Smooth muscle cell (in vitro differentiated cells): Measurements from ENCODE around the gene CAPN8. TPM values are rescaled to one million over a fixed set of nuclear protein-coding genes. Genes with fewer than 3 reads are reported as not detected.

Experiments used
- DNase-seq: peaks from one replicate; lab custom pipeline; 2025; ENCODE audit not compliant: unreplicated experiment; lab: John Stamatoyannopoulos, UW
- H2AFZ ChIP-seq: fragments of 200-600 bp; sonication (generic); 2 replicates; pipeline ENCODE4 v1.6.0; 2016; ENCODE audit warnings: antibody characterized with exemption, low read depth, mild to moderate bottlenecking
- H3F3A ChIP-seq: fragments of 200-600 bp; sonication (generic); 2 replicates; pipeline ENCODE4 v1.6.0; 2017; ENCODE audit warnings: antibody characterized with exemption, low read depth
- H3K27ac ChIP-seq: fragments of 200-600 bp; sonication (generic); 2 replicates; pipeline ENCODE4 v1.5.1; 2016; ENCODE audit warnings: low read depth, mild to moderate bottlenecking
- H3K27me3 ChIP-seq: fragments of 200-600 bp; sonication (generic); 2 replicates; pipeline ENCODE4 v1.6.1; 2016; ENCODE audit warnings: low read depth, mild to moderate bottlenecking
- H3K36me3 ChIP-seq: fragments of 200-600 bp; sonication (generic); 2 replicates; pipeline ENCODE4 v1.5.1; 2016; ENCODE audit warnings: low read depth
- H3K4me1 ChIP-seq: fragments of 200-600 bp; sonication (generic); 2 replicates; pipeline ENCODE4 v1.5.1; 2016; ENCODE audit warnings: low read depth
- H3K4me2 ChIP-seq: fragments of 200-600 bp; sonication (generic); 2 replicates; pipeline ENCODE4 v1.6.0; 2016; ENCODE audit warnings: mild to moderate bottlenecking
- H3K4me3 ChIP-seq: fragments of 200-600 bp; sonication (generic); 2 replicates; pipeline ENCODE4 v1.5.1; 2016; ENCODE audit warnings: mild to moderate bottlenecking
- H3K79me2 ChIP-seq: fragments of 200-600 bp; sonication (generic); 2 replicates; pipeline ENCODE4 v1.6.0; 2016; ENCODE audit warnings: low read depth, mild to moderate bottlenecking
- H3K9ac ChIP-seq: fragments of 200-600 bp; sonication (generic); 2 replicates; pipeline ENCODE4 v1.6.0; 2016; ENCODE audit warnings: low read depth
- H3K9me3 ChIP-seq: fragments of 200-600 bp; sonication (generic); replicated peaks from 2 replicates; pipeline ENCODE4 v1.5.1; 2016; ENCODE audit warnings: low read depth
- H4K20me1 ChIP-seq: fragments of 200-600 bp; sonication (generic); 2 replicates; pipeline ENCODE4 v1.6.0; 2016; ENCODE audit warnings: low read depth
- CTCF ChIP-seq: fragments of 200-600 bp; sonication (generic); IDR thresholded peaks from 2 replicates; pipeline ENCODE4 v1.5.1; 2017; ENCODE audit warnings: borderline replicate concordance, mild to moderate bottlenecking, antibody characterized with exemption; ENCODE audit not compliant: insufficient read depth, poor library complexity, severe bottlenecking
- WGBS: methylation state at CpG from one replicate; pipeline ENCODE4 v1.1.7; 2016; ENCODE audit warnings: low lambda C conversion rate; 5-methylcytosine and 5-hydroxymethylcytosine counted together
- polyA plus RNA-seq: library from polyadenylated mRNA; unstranded; fragments of >200 nt; fragmentation: Nextera tagmentation; extraction: Ambion mirVana; gene quantifications from 2 replicates; pipeline ENCODE4 v1.2.1, GENCODE V29; 2016
- total RNA-seq: library from RNA; depleted of rRNA; stranded (reverse); fragments of >200 nt; gene quantifications from 2 replicates; pipeline ENCODE4 v1.2.3, GENCODE V29; 2014

CAPN8 gene
- total and polyA plus RNA-seq, 2 experiments from 2014 or later, result not detected

GRCh38 chr1:223650465-223650864, 15.0 kb downstream of the CAPN8 start:
- no peak overlapping the region for H3K4me2 ChIP-seq
- H3K79me2 ChIP-seq, result no peaks in the 10 kb centered on the region
- no peak for TF ChIP-seq CTCF
- WGBS, result 87% methylated on average over 2 of the region's 2 CpGs
- no peak overlapping the region for H3K27ac ChIP-seq
- no peaks in the 10 kb centered on the region for H3F3A ChIP-seq
- H2AFZ ChIP-seq, result no peak overlapping the region
- DNase-seq, result no peak
- H3K9me3 ChIP-seq, result no peaks in the 10 kb centered on the region
- no peaks in the 10 kb centered on the region for H4K20me1 ChIP-seq
- H3K9ac ChIP-seq, result no peak overlapping the region
- H3K27me3 ChIP-seq, result peaks cover 7% of the 10 kb centered on the region
- no peak overlapping the region for H3K4me3 ChIP-seq
- peaks cover 14% of the 10 kb centered on the region for H3K4me1 ChIP-seq
- H3K36me3 ChIP-seq, result no peaks in the 10 kb centered on the region

GRCh38 chr1:223649222-223649621, 16.3 kb downstream of the CAPN8 start:
- H3K9me3 ChIP-seq, result no peaks in the 10 kb centered on the region
- H3K4me3 ChIP-seq, result no peak overlapping the region
- no peaks in the 10 kb centered on the region for H4K20me1 ChIP-seq
- 0% methylated on average over 1 of the region's 1 CpG for whole genome bisulfite sequencing
- no peak overlapping the region for H3K9ac ChIP-seq
- H2AFZ ChIP-seq, result no peak overlapping the region
- peaks cover 7% of the 10 kb centered on the region for H3K27me3 ChIP-seq
- H3K4me2 ChIP-seq, result no peak overlapping the region
- no peak overlapping the region for H3K27ac ChIP-seq
- no peak for TF ChIP-seq CTCF
- no peak for DNase-seq
- peaks cover 14% of the 10 kb centered on the region for H3K4me1 ChIP-seq
- no peaks in the 10 kb centered on the region for H3F3A ChIP-seq
- no peaks in the 10 kb centered on the region for H3K79me2 ChIP-seq
- no peaks in the 10 kb centered on the region for H3K36me3 ChIP-seq

- no peak for DNase-seq
- Histone ChIP-seq H3K4me2 (no peak overlapping the region), H3K9ac (no peak overlapping the region), H3K79me2 (no peaks in the 10 kb centered on the region), H3K27me3 (peaks cover 7% of the 10 kb centered on the region), H3K27ac (no peak overlapping the region), H4K20me1 (no peaks in the 10 kb centered on the region), H2AFZ (no peak overlapping the region), H3K4me1 (peaks cover 4% of the 10 kb centered on the region), H3K4me3 (no peak overlapping the region), H3K36me3 (no peaks in the 10 kb centered on the region), H3F3A (no peaks in the 10 kb centered on the region), H3K9me3 (no peaks in the 10 kb centered on the region)
- 48% methylated on average over 1 of the region's 1 CpG for WGBS
- TF ChIP-seq CTCF, result no peak
These were observed 18.3 kb downstream of the CAPN8 start for GRCh38 chr1:223647249-223647648.

- Histone ChIP-seq H3K36me3 (no peaks in the 10 kb centered on the region), H3K4me1 (peaks cover 2% of the 10 kb centered on the region), H3K4me2 (no peak overlapping the region), H3K27ac (no peak overlapping the region), H3K27me3 (peaks cover 7% of the 10 kb centered on the region), H3K79me2 (no peaks in the 10 kb centered on the region), H2AFZ (no peak overlapping the region), H3K4me3 (no peak overlapping the region), H3K9me3 (no peaks in the 10 kb centered on the region), H3F3A (no peaks in the 10 kb centered on the region), H4K20me1 (no peaks in the 10 kb centered on the region), H3K9ac (no peak overlapping the region)
- 74% methylated on average over 3 of the region's 3 CpGs for WGBS
- no peak for DNase-seq
- no peak for TF ChIP-seq CTCF
These were observed 19.6 kb downstream of the CAPN8 start for GRCh38 chr1:223645903-223646302.
